Gastroesophageal sphincter (tissue), 4 donors: ENCODE results near the gene TGM6. TPM values are rescaled to one million over a fixed set of nuclear protein-coding genes. Genes with fewer than 3 reads are reported as not detected.

Experiments
- ATAC-seq: fragments of 150-250 bp; one replicate; pipeline ENCODE4 v1.9.1; 2016; ENCODE audit warnings: mild to moderate bottlenecking, moderate library complexity
- H3K27ac ChIP-seq, 4 donors: fragments of 200-600 bp; sonication (generic) in 3 of 4; 1 replicate in 3 of 4; 2 replicates in 1 of 4; pipeline ENCODE4 v1.5.1; 2016 to 2019
- H3K27me3 ChIP-seq: fragments of 200-600 bp; sonication (generic); one replicate; pipeline ENCODE4 v1.5.1; 2019
- H3K36me3 ChIP-seq, 2 donors: fragments of 200-600 bp; sonication (generic); one replicate each; pipeline ENCODE4 v1.5.1; 2019; ENCODE audit warnings: control low read depth in 1 of 2
- H3K4me1 ChIP-seq, 3 donors: fragments of 200-600 bp; sonication (generic); 1 replicate in 2 of 3; 2 replicates in 1 of 3; pipeline ENCODE4 v1.5.1; 2016 to 2019; ENCODE audit warnings: control low read depth in 2 of 3
- H3K4me3 ChIP-seq, 2 donors: fragments of 200-600 bp; sonication (generic); one replicate each; pipeline ENCODE4 v1.5.1; 2019; ENCODE audit warnings: mild to moderate bottlenecking in 1 of 2, moderate library complexity in 1 of 2
- H3K9me3 ChIP-seq, 3 donors: fragments of 200-600 bp; sonication (generic); one replicate each; pipeline ENCODE4 v1.5.1; 2017 to 2019; ENCODE audit warnings: control low read depth in 2 of 3
- CTCF ChIP-seq, 4 experiments: fragments of 200-600 bp in 2 of 4; fragments of 450-650 bp in 2 of 4; sonication (generic) in 1 of 4; IDR thresholded peaks; one replicate each; pipeline ENCODE4 v1.5.1; 2017 to 2019; ENCODE audit warnings: antibody characterized with exemption in 4 of 4, mild to moderate bottlenecking in 2 of 4, moderate library complexity in 2 of 4
- EP300 ChIP-seq: sonication (generic); formaldehyde crosslinking; IDR thresholded peaks from one replicate; pipeline ENCODE4 v1.6.1; 2017; ENCODE audit warnings: antibody characterized with exemption, mild to moderate bottlenecking
- POLR2A ChIP-seq, 2 donors: fragments of 450-650 bp; IDR thresholded peaks; one replicate each; pipeline ENCODE4 v1.6.1; 2017; ENCODE audit warnings: antibody characterized with exemption in 2 of 2, mild to moderate bottlenecking in 2 of 2, moderate library complexity in 1 of 2
- POLR2AphosphoS5 ChIP-seq: sonication (generic); formaldehyde crosslinking; IDR thresholded peaks from one replicate; pipeline ENCODE4 v1.6.1; 2017; ENCODE audit warnings: antibody characterized with exemption
- WGBS, 2 donors: methylation state at CpG; one replicate each; pipeline ENCODE4 v1.1.5; 2018; ENCODE audit warnings: low coverage in 1 of 2; 5-methylcytosine and 5-hydroxymethylcytosine counted together
- small RNA-seq, 4 donors: library from RNA; depleted of rRNA; stranded (forward); fragments of <200 nt; gene quantifications; one replicate each; pipeline ENCODE3, GENCODE V24; 2016
- total RNA-seq, 4 donors: library from RNA; depleted of rRNA; stranded (reverse); fragments of >200 nt; gene quantifications; one replicate each; pipeline ENCODE4 v1.1.0, GENCODE V29; 2016

TGM6 gene
- total RNA-seq, 4 donors from 2014 or later: not detected

GRCh38 chr20:2476742-2477615, 96.3 kb downstream of the TGM6 start:
- Histone ChIP-seq H3K4me3 (no peak overlapping the region), H3K27ac (no peak overlapping the region), H3K9me3 (peaks cover 0 to 5% (median 0%) of the 10 kb centered on the region in 3 donors), H3K36me3 (peaks cover 0 to 30% of the 10 kb centered on the region in 2 donors), H3K4me1 (no peaks in the 10 kb centered on the region), H3K27me3 (no peaks in the 10 kb centered on the region)
- no peak for ATAC-seq
- 83 to 93% methylated on average over 5 of the region's 5 CpGs for WGBS, 2 donors
- TF ChIP-seq POLR2A (IDR thresholded peaks at IDR 0.05) (no peak), EP300 (no peak), POLR2AphosphoS5 (no peak), CTCF (IDR thresholded peaks at IDR 0.05) (no peak)

GRCh38 chr20:2480381-2480780, 99.7 kb downstream of the TGM6 start:
- no peak for ATAC-seq
- H3K27ac ChIP-seq: no peak overlapping the region
- H3K9me3 ChIP-seq: peaks cover 0 to 5% (median 0%) of the 10 kb centered on the region in 3 donors
- TF ChIP-seq POLR2AphosphoS5: no peak
- TF ChIP-seq EP300: no peak
- TF ChIP-seq POLR2A (IDR thresholded peaks at IDR 0.05): no peak
- no peak for TF ChIP-seq CTCF (IDR thresholded peaks at IDR 0.05)
- WGBS, 2 donors: 94 to 95% methylated on average over 2 of the region's 2 CpGs
- H3K36me3 ChIP-seq: peaks cover 0 to 64% of the 10 kb centered on the region in 2 donors
- no peaks in the 10 kb centered on the region for H3K27me3 ChIP-seq
- H3K4me3 ChIP-seq: no peak overlapping the region
- no peaks in the 10 kb centered on the region for H3K4me1 ChIP-seq

Small RNAs within 50 kb of the gene (small RNA-seq; reads per million reads assigned to genes)
- gene RF00019: 0 reads per million in 4 donors

Other genes with a start within 250 kb of the TGM6 start
- gene TGM3, start 84.9 kb upstream of the TGM6 start, total RNA-seq: 10 to 100 TPM in 1 of 4 donors, 1 to 10 TPM in 3; 1.1 to 46.7 (median 4.1) TPM
- gene SNRPB, start 89.9 kb downstream of the TGM6 start, total RNA-seq: 100 to 1,000 TPM; 154 to 212 (median 204) TPM
- 10 to 100 TPM; 10.3 to 16.8 (median 12.5) TPM for gene ZNF343, start 128.0 kb downstream of the TGM6 start, total RNA-seq
- under 1 TPM in 2 of 4 donors, not detected in 2; 0.15 to 0.35 TPM for gene TMC2, start 155.7 kb downstream of the TGM6 start, total RNA-seq